HCT116 (cell line): ENCODE results near the gene GNB2. TPM values are rescaled to one million over a fixed set of nuclear protein-coding genes. Genes with fewer than 3 reads are reported as not detected.

Experiments
- ATAC-seq: fragments of 200-7000 bp; cut with Tn5 transposase; 2 replicates; pipeline ENCODE4 v1.9.1; 2020; ENCODE audit warnings: mild to moderate bottlenecking, moderate library complexity
- BruUV-seq: library from RNA; stranded (reverse); fragments of 400-500 nt; replicated peaks from 2 replicates; lab custom pipeline; 2021; lab: Mats Ljungman, UMichigan
- CTCF ChIA-PET: fragments of 300-600 bp; sonication (Branson Sonifier 250); formaldehyde crosslinking; loops from one replicate; lab custom pipeline; 2021; ENCODE audit warnings: antibody characterized with exemption; lab: Charles Lee
- POLR2A ChIA-PET: fragments of 300-600, 350-600 bp; sonication (Branson Sonifier 250); formaldehyde crosslinking; loops from one replicate; lab custom pipeline; 2021; ENCODE audit warnings: antibody characterized with exemption; lab: Charles Lee
- RAD21 ChIA-PET, 2 experiments: fragments of 300-600 bp; sonication (Branson Sonifier 250); formaldehyde crosslinking; loops; one replicate each; lab custom pipeline; 2023; ENCODE audit warnings: low total read pairs in 2 of 2; ENCODE audit not compliant: uncharacterized antibody in 2 of 2, unreplicated experiment in 2 of 2, low non-redundant PET in 1 of 2; lab: Charles Lee
- DNase-seq: peaks from one replicate; pipeline ENCODE4 v3.0.0-alpha.2; 2010; ENCODE audit warnings: low read depth, low spot score
- H2AFZ ChIP-seq: fragments of 200-600 bp; shearing (Covaris generic), sonication (generic); 2 replicates; pipeline ENCODE4 v1.6.1; 2017; ENCODE audit warnings: low read depth, mixed run types, mixed read lengths, antibody characterized with exemption, low read length; ENCODE audit not compliant: poor library complexity, severe bottlenecking
- H3K27ac ChIP-seq: 2 replicates; pipeline ENCODE4 v1.5.1; 2012; ENCODE audit warnings: low read depth, low read length
- H3K27me3 ChIP-seq: fragments of 200-600 bp; sonication (generic); 2 replicates; pipeline ENCODE4 v1.6.1; 2016; ENCODE audit warnings: mixed run types, low read length, mixed read lengths; ENCODE audit not compliant: insufficient read depth
- H3K36me3 ChIP-seq, 2 experiments: fragments of 200-500 bp in 1 of 2; fragments of 200-600 bp in 1 of 2; sonication (Bioruptor generic) in 1 of 2; sonication (generic) in 1 of 2; 2 replicates each; pipeline versions ENCODE4 v1.5.1 to v1.6.1; 2014 to 2016; ENCODE audit warnings: low read length in 2 of 2, inconsistent platforms in 1 of 2, mixed read lengths in 1 of 2, mixed run types in 1 of 2; ENCODE audit not compliant: insufficient read depth in 2 of 2, control insufficient read depth in 1 of 2
- H3K4me1 ChIP-seq, 2 experiments: fragments of 200-600 bp in 1 of 2; sonication (generic) in 1 of 2; 2 replicates each; pipeline versions ENCODE4 v1.5.1 to v1.6.1; 2012 to 2017; ENCODE audit warnings: low read length in 2 of 2, inconsistent platforms in 1 of 2, mild to moderate bottlenecking in 1 of 2, mixed read lengths in 1 of 2, mixed run types in 1 of 2, moderate library complexity in 1 of 2; ENCODE audit not compliant: insufficient read depth in 2 of 2, control insufficient read depth in 1 of 2
- H3K4me2 ChIP-seq: fragments of 200-600 bp; sonication (generic); 2 replicates; pipeline ENCODE4 v1.6.1; 2017; ENCODE audit warnings: mixed run types, low read length, mixed read lengths
- H3K4me3 ChIP-seq, 2 experiments: fragments of 200-600 bp in 1 of 2; sonication (generic) in 1 of 2; replicated peaks in 1 of 2; 2 replicates each; pipeline ENCODE4 v1.5.1; 2011 to 2016; ENCODE audit warnings: low read length in 2 of 2, control low read depth in 1 of 2, low read depth in 1 of 2, mild to moderate bottlenecking in 1 of 2, mixed read lengths in 1 of 2, mixed run types in 1 of 2
- H3K79me2 ChIP-seq: fragments of 200-600 bp; sonication (generic); 2 replicates; pipeline ENCODE4 v1.6.1; 2017; ENCODE audit warnings: mild to moderate bottlenecking, mixed run types, low read length, moderate library complexity, mixed read lengths; ENCODE audit not compliant: insufficient read depth
- H3K9ac ChIP-seq: fragments of 200-600 bp; sonication (generic); 2 replicates; pipeline ENCODE4 v1.6.1; 2016; ENCODE audit warnings: low read length, mixed read lengths
- H3K9me2 ChIP-seq: fragments of 200-600 bp; sonication (generic), shearing (Covaris generic); 2 replicates; pipeline ENCODE4 v1.6.1; 2017; ENCODE audit warnings: mixed run types, mild to moderate bottlenecking, moderate library complexity; ENCODE audit not compliant: insufficient read depth
- H3K9me3 ChIP-seq, 2 experiments: fragments of 200-500 bp in 1 of 2; fragments of 200-600 bp in 1 of 2; sonication (Bioruptor generic) in 1 of 2; sonication (generic) in 1 of 2; 2 replicates each; pipeline ENCODE4 v1.6.1; 2014 to 2017; ENCODE audit warnings: low read length in 2 of 2, mixed read lengths in 2 of 2, inconsistent platforms in 1 of 2, low read depth in 1 of 2, mild to moderate bottlenecking in 1 of 2, mixed run types in 1 of 2, moderate library complexity in 1 of 2; ENCODE audit not compliant: control insufficient read depth in 1 of 2, insufficient read depth in 1 of 2
- H4K20me1 ChIP-seq: fragments of 200-600 bp; sonication (generic), shearing (Covaris generic); 2 replicates; pipeline ENCODE4 v1.6.1; 2017; ENCODE audit warnings: mixed run types, mild to moderate bottlenecking, moderate library complexity; ENCODE audit not compliant: insufficient read depth
- CBX3 ChIP-seq: IDR thresholded peaks from 2 replicates; pipeline ENCODE4 v1.6.1; 2012; ENCODE audit warnings: low read depth
- ELF1 ChIP-seq: IDR thresholded peaks from 2 replicates; pipeline ENCODE4 v1.6.1; 2012; ENCODE audit warnings: low read depth, borderline replicate concordance
- EZH2 ChIP-seq: fragments of 200-600 bp; sonication (generic); IDR thresholded peaks from 2 replicates; pipeline ENCODE4 v1.6.1; 2017; ENCODE audit warnings: antibody characterized with exemption, mixed run types
- EZH2phosphoT487 ChIP-seq: fragments of 200-600 bp; IDR thresholded peaks from 2 replicates; pipeline ENCODE4 v1.6.1; 2018; ENCODE audit warnings: antibody characterized with exemption, borderline replicate concordance
- FOSL1 ChIP-seq: IDR thresholded peaks from 2 replicates; pipeline ENCODE4 v1.6.1; 2012; ENCODE audit warnings: low read depth
- JUND ChIP-seq: IDR thresholded peaks from 2 replicates; pipeline ENCODE4 v1.6.1; 2012
- MAX ChIP-seq: IDR thresholded peaks from 2 replicates; pipeline ENCODE4 v1.6.1; 2012
- RAD21 ChIP-seq: IDR thresholded peaks from 2 replicates; pipeline ENCODE4 v1.6.1; 2012; ENCODE audit warnings: low read depth, mild to moderate bottlenecking
- SIN3A ChIP-seq: IDR thresholded peaks from 2 replicates; pipeline ENCODE4 v1.6.1; 2012; ENCODE audit warnings: low read depth
- SP1 ChIP-seq: IDR thresholded peaks from 2 replicates; pipeline ENCODE4 v1.6.1; 2012; ENCODE audit warnings: low read depth
- SRF ChIP-seq: IDR thresholded peaks from 2 replicates; pipeline ENCODE4 v1.6.1; 2012; ENCODE audit warnings: low read depth
- TCF7L2 ChIP-seq: IDR thresholded peaks from 2 replicates; pipeline ENCODE4 v1.7.0; 2011; ENCODE audit warnings: borderline replicate concordance, inconsistent platforms; ENCODE audit not compliant: insufficient read depth, insufficient read length; ENCODE audit errors: extremely low read depth
- YY1 ChIP-seq: IDR thresholded peaks from 2 replicates; pipeline ENCODE4 v1.6.1; 2011; ENCODE audit warnings: low read length, low read depth, moderate library complexity, mild to moderate bottlenecking; ENCODE audit not compliant: insufficient replicate concordance; ENCODE audit errors: extremely low read depth
- ZFX ChIP-seq: fragments of 450-650 bp; IDR thresholded peaks from 2 replicates; pipeline ENCODE4 v1.6.1; 2017
- intact Hi-C: fragments of 100-400 bp; cut with micrococcal nuclease; formaldehyde crosslinking; loops from 2 replicates; pipeline ENCODE4 v1.10.0; 2022
- total RNA-seq: library from RNA; stranded (reverse); gene quantifications from one replicate; pipeline ENCODE4 v1.2.1, GENCODE V29; 2021; ENCODE audit not compliant: unreplicated experiment

The GNB2 gene
- total RNA-seq, 1 experiment from 2014 or later = 246 TPM

GRCh38 chr7:100641463-100641859 lies 32.1 kb upstream of the GNB2 start, which contains the start of gene TFR2:
Gene TFR2 (minus strand): TSS chr7:100641552. CDS start chr7:100641509, 43 bp downstream.
- no peak within 1 kb of the TSS; the same call in 1 of the 2 replicates for H3K27ac ChIP-seq
- H3K79me2 ChIP-seq = no peaks in the 10 kb centered on the region
- ATAC-seq (no peak), DNase-seq (no peak)
- peak within 1 kb of the TSS; percentile 23; the same call in 1 of the 2 replicates for H3K4me2 ChIP-seq
- intact Hi-C loops = no loop called here
- H3K36me3 ChIP-seq = no peaks in the 10 kb centered on the region
- CTCF ChIA-PET = interaction anchor here (1.1 kb wide), 1 partner anchor 9 kb away, joined by 3 read pairs; no protein-coding TSS in a partner anchor
- POLR2A ChIA-PET = no interaction called here
- H3K9me2 ChIP-seq = no peaks in the 10 kb centered on the region
- no peak within 1 kb of the TSS for H3K9ac ChIP-seq
- no peak within 1 kb of the TSS for H2AFZ ChIP-seq
- no peaks in the 10 kb centered on the region for H3K9me3 ChIP-seq
- peaks cover 4 to 13% of the 10 kb centered on the region in 2 experiments for H3K4me1 ChIP-seq
- TF ChIP-seq EZH2 = no peak
- TF ChIP-seq TCF7L2 = no peak
- no peak for TF ChIP-seq ZFX
- no peak for TF ChIP-seq YY1
- no peak for TF ChIP-seq FOSL1
- TF ChIP-seq SP1 = no peak
- TF ChIP-seq JUND = no peak
- no peak for TF ChIP-seq CBX3
- TF ChIP-seq ELF1 = no peak
- no peak for TF ChIP-seq SIN3A
- TF ChIP-seq RAD21 = no peak
- no peak for TF ChIP-seq EZH2phosphoT487
- TF ChIP-seq SRF = no peak
- TF ChIP-seq MAX = no peak
- BruUV-seq = no TSS peak
- no peaks in the 10 kb centered on the region for H3K27me3 ChIP-seq
- H3K4me3 ChIP-seq = no peak within 1 kb of the TSS
- H4K20me1 ChIP-seq = no peaks in the 10 kb centered on the region
- RAD21 ChIA-PET = interaction anchor here in 1 of 2 experiments (0.7 kb wide), 1 partner anchor 145 kb away, joined by 3 read pairs; no protein-coding TSS in a partner anchor
